Prostate gland (tissue), 2 donors: ENCODE measurements around the gene LAMA1.

ENCODE experiments used
- CTCF ChIP-seq, 4 experiments: fragments of 200-600 bp in 2 of 4; fragments of 450-650 bp in 2 of 4; sonication (generic) in 2 of 4; IDR thresholded peaks; 1 replicate in 3 of 4; 2 replicates in 1 of 4; pipeline ENCODE4 v1.5.1; 2016 to 2019; ENCODE audit warnings: antibody characterized with exemption in 4 of 4, mild to moderate bottlenecking in 2 of 4, moderate library complexity in 2 of 4
- POLR2A ChIP-seq: fragments of 450-650 bp; IDR thresholded peaks from one replicate; pipeline ENCODE4 v1.6.1; 2016; ENCODE audit warnings: antibody characterized with exemption, mild to moderate bottlenecking
- POLR2AphosphoS5 ChIP-seq: sonication (generic); formaldehyde crosslinking; IDR thresholded peaks from one replicate; pipeline ENCODE4 v1.6.1; 2017; ENCODE audit warnings: antibody characterized with exemption

GRCh38 chr18:7102131-7102530 lies 15.5 kb downstream of the LAMA1 start:
- no peak for TF ChIP-seq CTCF (IDR thresholded peaks at IDR 0.05)
- TF ChIP-seq POLR2A: no peak
- TF ChIP-seq POLR2AphosphoS5: no peak
